ENCODE results near the gene TNRC6C. TPM values are rescaled to one million over a fixed set of nuclear protein-coding genes. Genes with fewer than 3 reads are reported as not detected.
A peak's percentile ranks its signal among the peaks of the same experiment; 100 is the strongest.

The TNRC6C gene
- total and polyA plus RNA-seq, 10 donors, result 1.7 to 37.0 (median 18.3) TPM

- Histone ChIP-seq H3K36me3 (peaks cover 2 to 43% (median 27%) of the 10 kb centered on the region in 6 donors), H3K4me1 (peaks cover 65 to 100% (median 93%) of the 10 kb centered on the region in 6 donors), H3K27ac (peak overlapping the region; percentile 87 to 97 (median 94)), H3K27me3 (replicated peaks in 1 of 7) (no peaks in the 10 kb centered on the region), H3K9me3 (no peaks in the 10 kb centered on the region), H3K4me3 (peak overlapping the region in 7 of 8 donors; percentile 57 to 98 (median 91))
- 0 to 26% (median 7%) methylated on average over 2 to 5 of the region's 5 CpGs for WGBS, 5 donors
- intact Hi-C loops (cut with DNase I; ENCODE audit: low total_unique reads), result no loop called here
- no peak for DNase-seq
- no peak for TF ChIP-seq POLR2AphosphoS5 (IDR thresholded peaks at IDR 0.05)
Observed at GRCh38 chr17:78130090-78130436, 171.6 kb downstream of the TNRC6C start.

GRCh38 chr17:78130437-78131101 is 172.1 kb downstream of the TNRC6C start, which contains the start of gene TMC8:
Gene TMC8 (plus strand): TSS chr17:78130771. CDS start chr17:78131589, 818 bp downstream.
- Histone ChIP-seq H3K36me3 (peaks cover 2 to 43% (median 27%) of the 10 kb centered on the region in 6 donors), H3K9me3 (no peaks in the 10 kb centered on the region), H3K4me1 (peaks cover 60 to 100% (median 91%) of the 10 kb centered on the region in 6 donors), H3K4me3 (peak within 1 kb of the TSS; percentile 57 to 98 (median 86)), H3K27ac (peak within 1 kb of the TSS; percentile 87 to 97 (median 94)), H3K27me3 (replicated peaks in 1 of 7) (no peaks in the 10 kb centered on the region)
- intact Hi-C loops (cut with DNase I; ENCODE audit: low total_unique reads), result no loop called here
- peak; percentile 94 for DNase-seq
- WGBS, 5 donors, result 7 to 29% (median 11%) methylated on average over 8 to 10 of the region's 10 CpGs
- peak in 2 of 3 donors; percentile 25 to 53 for TF ChIP-seq POLR2A (IDR thresholded peaks at IDR 0.05)
- TF ChIP-seq CTCF (IDR thresholded peaks at IDR 0.05 in 8 of 11, conservative IDR thresholded peaks at IDR 0.05 in 3 of 11), result peak in 1 of 11 experiments; percentile 14
- peak; percentile 86 to 97 (median 92) for TF ChIP-seq POLR2AphosphoS5 (IDR thresholded peaks at IDR 0.05)

- Histone ChIP-seq H3K4me1 (peaks cover 52 to 100% (median 88%) of the 10 kb centered on the region in 6 donors), H3K27ac (peak overlapping the region; percentile 87 to 97 (median 94)), H3K9me3 (no peaks in the 10 kb centered on the region), H3K36me3 (peaks cover 2 to 43% (median 25%) of the 10 kb centered on the region in 6 donors), H3K4me3 (peak overlapping the region; percentile 57 to 98 (median 86)), H3K27me3 (replicated peaks in 1 of 7) (no peaks in the 10 kb centered on the region)
- 5 to 28% (median 6%) methylated on average over 17 to 74 of the region's 74 CpGs for WGBS, 5 donors
- intact Hi-C loops (cut with DNase I; ENCODE audit: low total_unique reads), result no loop called here
- TF ChIP-seq CTCF (IDR thresholded peaks at IDR 0.05 in 8 of 11, conservative IDR thresholded peaks at IDR 0.05 in 3 of 11), result no peak
- TF ChIP-seq POLR2A (IDR thresholded peaks at IDR 0.05), result no peak
- TF ChIP-seq POLR2AphosphoS5 (IDR thresholded peaks at IDR 0.05), result peak in 2 of 3 donors; percentile 13 to 56
- DNase-seq, result peak; percentile 91
Observed at GRCh38 chr17:78131172-78132083, 172.9 kb downstream of the TNRC6C start.

GRCh38 chr17:78132084-78132676 is 173.7 kb downstream of the TNRC6C start:
- Histone ChIP-seq H3K27me3 (replicated peaks in 1 of 7) (no peaks in the 10 kb centered on the region), H3K4me3 (peak overlapping the region; percentile 57 to 98 (median 86)), H3K4me1 (peaks cover 48 to 100% (median 88%) of the 10 kb centered on the region in 6 donors), H3K27ac (peak overlapping the region; percentile 87 to 97 (median 94)), H3K36me3 (peaks cover 2 to 47% (median 32%) of the 10 kb centered on the region in 6 donors), H3K9me3 (no peaks in the 10 kb centered on the region)
- peak; percentile 97 for DNase-seq
- WGBS, 5 donors, result 7 to 16% (median 12%) methylated on average over 17 to 38 of the region's 38 CpGs
- TF ChIP-seq CTCF (IDR thresholded peaks at IDR 0.05 in 8 of 11, conservative IDR thresholded peaks at IDR 0.05 in 3 of 11), result no peak
- no peak for TF ChIP-seq POLR2A (IDR thresholded peaks at IDR 0.05)
- TF ChIP-seq POLR2AphosphoS5 (IDR thresholded peaks at IDR 0.05), result peak; percentile 87 to 91 (median 89)
- intact Hi-C loops (cut with DNase I; ENCODE audit: low total_unique reads), result no loop called here

All from spleen (tissue), 11 donors.